Progenitor cell of endocrine pancreas (in vitro differentiated cells): ENCODE results near the gene DNM1L. TPM values are rescaled to one million over a fixed set of nuclear protein-coding genes. Genes with fewer than 3 reads are reported as not detected.

Experiments
- DNase-seq: peaks from one replicate; pipeline ENCODE4 v3.0.0; 2021; ENCODE audit warnings: low spot score; ENCODE audit not compliant: unreplicated experiment
- H3K27ac Mint-ChIP-seq: 2 replicates; pipeline ENCODE4 v1.8.0; 2021; ENCODE audit warnings: mild to moderate bottlenecking, moderate library complexity, mixed read lengths
- H3K27me3 Mint-ChIP-seq: 2 replicates; pipeline ENCODE4 v1.8.0; 2021; ENCODE audit warnings: mixed read lengths
- H3K36me3 Mint-ChIP-seq: 2 replicates; pipeline ENCODE4 v1.8.0; 2022; ENCODE audit warnings: mixed read lengths; ENCODE audit not compliant: insufficient read depth
- H3K4me1 Mint-ChIP-seq: 2 replicates; pipeline ENCODE4 v1.8.0; 2021; ENCODE audit warnings: low read depth, mixed read lengths
- H3K4me3 Mint-ChIP-seq: 2 replicates; pipeline ENCODE4 v1.8.0; 2021; ENCODE audit warnings: low read depth, mild to moderate bottlenecking, moderate library complexity, mixed read lengths
- H3K9me3 Mint-ChIP-seq: 2 replicates; pipeline ENCODE4 v1.8.0; 2021; ENCODE audit warnings: low read depth, mixed read lengths
- CTCF ChIP-seq: fragments of 200-600 bp; sonication (generic); IDR thresholded peaks from one replicate; pipeline ENCODE4 v1.5.0; 2021; ENCODE audit warnings: antibody characterized with exemption, mild to moderate bottlenecking; ENCODE audit not compliant: unreplicated experiment
- total RNA-seq: library from RNA; stranded (reverse); gene quantifications from 2 replicates; pipeline ENCODE4 v1.2.1, GENCODE V29; 2021

The DNM1L gene
- total RNA-seq, 1 donor from 2014 or later = 150 TPM

GRCh38 chr12:32666018-32666417 lies 13.1 kb upstream of the DNM1L start:
- H3K4me3 Mint-ChIP-seq = no peak overlapping the region
- H3K27ac Mint-ChIP-seq = no peak overlapping the region
- no peaks in the 10 kb centered on the region for H3K4me1 Mint-ChIP-seq
- H3K9me3 Mint-ChIP-seq = peaks cover 11% of the 10 kb centered on the region
- DNase-seq = no peak
- no peak for TF ChIP-seq CTCF
- no peaks in the 10 kb centered on the region for H3K27me3 Mint-ChIP-seq
- no peaks in the 10 kb centered on the region for H3K36me3 Mint-ChIP-seq

DNA sequence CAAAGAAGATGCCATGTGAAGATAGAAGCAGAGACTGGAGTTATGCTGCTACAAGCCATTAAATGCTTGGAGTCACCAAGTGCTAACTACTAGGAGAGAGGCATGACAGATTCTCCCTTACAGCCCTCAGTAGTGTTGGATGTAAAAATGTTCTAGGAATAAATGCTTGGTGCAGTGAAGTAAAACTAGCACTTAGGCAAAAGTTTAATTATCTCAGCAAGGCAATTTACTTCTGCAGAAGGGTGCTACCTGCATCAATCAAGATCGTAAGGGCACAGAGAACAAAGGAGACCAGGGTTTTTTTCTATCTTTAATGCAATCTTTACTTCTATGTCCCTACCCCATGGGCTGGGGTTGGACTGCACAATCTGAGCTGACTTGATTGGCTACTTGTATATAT lies 9.5 kb upstream of the DNM1L start:
- Mint-ChIP-seq H3K4me1 (peaks cover 3% of the 10 kb centered on the region), H3K9me3 (peaks cover 11% of the 10 kb centered on the region), H3K4me3 (no peak overlapping the region)

DNA sequence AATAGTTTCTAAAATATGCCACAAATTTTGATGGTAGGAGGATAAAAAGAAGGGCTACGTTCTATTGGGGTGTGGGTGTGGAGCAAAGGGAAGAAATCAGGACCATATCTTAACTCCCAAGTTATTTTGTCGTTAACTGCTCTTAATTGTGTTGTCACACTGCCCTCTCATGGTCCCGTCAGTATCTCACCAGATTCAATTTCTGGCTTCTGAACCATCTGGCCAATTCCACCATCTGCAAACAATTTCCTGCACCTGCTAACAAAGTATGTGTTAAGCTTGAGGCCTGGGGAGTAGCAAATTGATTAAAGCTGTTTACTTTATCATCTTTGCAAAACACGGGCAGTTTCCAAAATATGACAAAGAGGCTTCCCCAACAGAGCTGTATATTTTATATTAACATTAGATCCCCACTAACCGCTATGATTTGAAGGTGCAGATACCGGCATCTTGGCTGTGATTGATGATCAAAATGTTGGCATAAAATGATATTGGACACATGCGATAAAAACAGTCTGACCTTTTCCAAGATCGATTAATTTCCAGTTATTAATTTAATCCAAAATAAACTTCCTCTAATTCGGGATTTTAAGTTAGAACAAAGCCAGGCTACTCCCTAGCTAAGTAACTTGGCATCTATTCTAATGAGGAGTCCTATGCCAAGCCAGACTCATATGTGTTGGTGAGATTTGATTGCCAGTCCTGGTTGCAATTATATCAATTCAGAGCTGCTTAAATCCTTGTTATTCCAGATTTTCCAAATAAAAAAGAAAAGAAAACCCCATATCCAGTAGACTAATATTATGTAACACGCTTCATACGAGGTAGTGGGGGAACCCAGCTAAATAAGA lies 6.9 kb upstream of the DNM1L start:
- H3K9me3 Mint-ChIP-seq = peaks cover 11% of the 10 kb centered on the region
- DNase-seq = no peak
- H3K27ac Mint-ChIP-seq = no peak overlapping the region
- no peaks in the 10 kb centered on the region for H3K36me3 Mint-ChIP-seq
- no peak overlapping the region for H3K4me3 Mint-ChIP-seq
- peaks cover 3% of the 10 kb centered on the region for H3K4me1 Mint-ChIP-seq
- TF ChIP-seq CTCF = peak; percentile 78
- H3K27me3 Mint-ChIP-seq = no peaks in the 10 kb centered on the region

More for the DNA sequence above, 9.5 kb upstream of the DNM1L start:
- Mint-ChIP-seq H3K36me3 (no peaks in the 10 kb centered on the region), H3K27me3 (no peaks in the 10 kb centered on the region), H3K27ac (no peak overlapping the region)
- TF ChIP-seq CTCF = no peak
- DNase-seq = no peak

DNA sequence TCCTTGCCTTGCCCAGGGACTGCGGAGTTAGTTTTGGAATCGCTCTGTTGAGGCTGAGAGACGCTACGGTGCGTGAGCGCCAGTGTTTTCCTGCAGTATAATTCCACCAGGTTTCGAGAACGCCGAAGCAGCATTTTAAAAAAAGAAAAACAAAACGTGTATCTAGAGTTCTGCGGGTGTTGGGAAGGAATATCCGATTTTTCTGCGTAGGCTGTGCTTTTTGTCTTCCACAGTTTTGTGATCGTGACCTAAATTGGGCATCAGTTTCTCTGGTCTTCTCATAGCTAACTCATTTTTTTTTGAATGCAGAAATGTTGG lies 778 bp downstream of the DNM1L start:
- DNase-seq = no peak
- H3K27ac Mint-ChIP-seq = peak overlapping the region; percentile 95
- H3K4me1 Mint-ChIP-seq = peaks cover 16% of the 10 kb centered on the region
- H3K4me3 Mint-ChIP-seq = peak overlapping the region; percentile 97
- no peak for TF ChIP-seq CTCF
- no peaks in the 10 kb centered on the region for H3K27me3 Mint-ChIP-seq
- H3K9me3 Mint-ChIP-seq = no peaks in the 10 kb centered on the region
- H3K36me3 Mint-ChIP-seq = peaks cover 10% of the 10 kb centered on the region

DNA sequence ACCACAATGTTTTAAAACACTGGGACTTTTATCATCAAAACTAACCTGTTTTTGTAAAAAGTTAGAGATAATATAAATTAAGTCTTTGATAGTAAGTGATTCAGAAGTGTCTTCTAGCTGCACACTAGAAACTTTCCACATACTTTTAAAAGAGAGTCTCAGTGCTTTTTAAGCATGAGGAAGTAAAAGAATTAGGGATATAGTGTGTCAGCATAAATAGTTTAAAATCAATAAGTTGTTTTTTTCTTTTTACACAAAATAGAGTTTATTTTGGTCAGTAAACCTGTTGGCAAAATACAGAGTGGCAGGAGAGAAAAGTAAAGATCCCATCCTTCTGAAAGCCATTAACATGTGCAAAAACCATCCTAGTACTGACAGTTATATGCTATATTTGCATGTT lies 1.7 kb downstream of the DNM1L start:
- DNase-seq = no peak
- peaks cover 16% of the 10 kb centered on the region for H3K4me1 Mint-ChIP-seq
- peaks cover 4% of the 10 kb centered on the region for H3K9me3 Mint-ChIP-seq
- peak overlapping the region; percentile 95 for H3K27ac Mint-ChIP-seq
- H3K4me3 Mint-ChIP-seq = peak overlapping the region; percentile 97
- H3K27me3 Mint-ChIP-seq = no peaks in the 10 kb centered on the region
- no peak for TF ChIP-seq CTCF
- peaks cover 19% of the 10 kb centered on the region for H3K36me3 Mint-ChIP-seq
